Measurements from ENCODE around the gene RNASEH2C. TPM values are rescaled to one million over a fixed set of nuclear protein-coding genes. Genes with fewer than 3 reads are reported as not detected.

The RNASEH2C gene
- total and polyA plus RNA-seq, 2 of the 13 experiments (the other 11 are each of a cell fraction or from before 2014, with no cell fraction given), result 27.4 to 50.9 TPM

- peak; percentile 99 for TF ChIP-seq SPEN (CRISPR knock-in tag; IDR thresholded peaks at IDR 0.05; ENCODE audit: low read depth)
- TF ChIP-seq PAXIP1 (CRISPR knock-in tag; conservative IDR thresholded peaks at IDR 0.05), result peak; percentile 72
- TF ChIP-seq, protein P1, sequence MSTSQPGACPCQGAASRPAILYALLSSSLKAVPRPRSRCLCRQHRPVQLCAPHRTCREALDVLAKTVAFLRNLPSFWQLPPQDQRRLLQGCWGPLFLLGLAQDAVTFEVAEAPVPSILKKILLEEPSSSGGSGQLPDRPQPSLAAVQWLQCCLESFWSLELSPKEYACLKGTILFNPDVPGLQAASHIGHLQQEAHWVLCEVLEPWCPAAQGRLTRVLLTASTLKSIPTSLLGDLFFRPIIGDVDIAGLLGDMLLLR (CRISPR knock-in tag; IDR thresholded peaks at IDR 0.05), result peak; percentile 91
- TF ChIP-seq, protein P2, sequence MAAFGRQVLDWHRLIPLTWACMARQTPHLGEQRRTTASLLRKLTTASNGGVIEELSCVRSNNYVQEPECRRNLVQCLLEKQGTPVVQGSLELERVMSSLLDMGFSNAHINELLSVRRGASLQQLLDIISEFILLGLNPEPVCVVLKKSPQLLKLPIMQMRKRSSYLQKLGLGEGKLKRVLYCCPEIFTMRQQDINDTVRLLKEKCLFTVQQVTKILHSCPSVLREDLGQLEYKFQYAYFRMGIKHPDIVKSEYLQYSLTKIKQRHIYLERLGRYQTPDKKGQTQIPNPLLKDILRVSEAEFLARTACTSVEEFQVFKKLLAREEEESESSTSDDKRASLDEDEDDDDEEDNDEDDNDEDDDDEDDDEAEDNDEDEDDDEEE (CRISPR knock-in tag; IDR thresholded peaks at IDR 0.05), result peak; percentile 71; the same call in 1 of the 2 replicates
- peak; percentile 81 for TF ChIP-seq ZNF703 (CRISPR knock-in tag; IDR thresholded peaks at IDR 0.05; ENCODE audit: borderline replicate concordance)
- TF ChIP-seq, protein P3, sequence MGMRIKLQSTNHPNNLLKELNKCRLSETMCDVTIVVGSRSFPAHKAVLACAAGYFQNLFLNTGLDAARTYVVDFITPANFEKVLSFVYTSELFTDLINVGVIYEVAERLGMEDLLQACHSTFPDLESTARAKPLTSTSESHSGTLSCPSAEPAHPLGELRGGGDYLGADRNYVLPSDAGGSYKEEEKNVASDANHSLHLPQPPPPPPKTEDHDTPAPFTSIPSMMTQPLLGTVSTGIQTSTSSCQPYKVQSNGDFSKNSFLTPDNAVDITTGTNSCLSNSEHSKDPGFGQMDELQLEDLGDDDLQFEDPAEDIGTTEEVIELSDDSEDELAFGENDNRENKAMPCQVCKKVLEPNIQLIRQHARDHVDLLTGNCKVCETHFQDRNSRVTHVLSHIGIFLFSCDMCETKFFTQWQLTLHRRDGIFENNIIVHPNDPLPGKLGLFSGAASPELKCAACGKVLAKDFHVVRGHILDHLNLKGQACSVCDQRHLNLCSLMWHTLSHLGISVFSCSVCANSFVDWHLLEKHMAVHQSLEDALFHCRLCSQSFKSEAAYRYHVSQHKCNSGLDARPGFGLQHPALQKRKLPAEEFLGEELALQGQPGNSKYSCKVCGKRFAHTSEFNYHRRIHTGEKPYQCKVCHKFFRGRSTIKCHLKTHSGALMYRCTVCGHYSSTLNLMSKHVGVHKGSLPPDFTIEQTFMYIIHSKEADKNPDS (CRISPR knock-in tag; IDR thresholded peaks at IDR 0.05), result 0 out of 2 replicates have a peak, but pooled peaks have one; percentile 29
- peak; percentile 9; the same call in 1 of the 2 replicates for TF ChIP-seq ZNF629 (CRISPR knock-in tag; conservative IDR thresholded peaks at IDR 0.05)
- TF ChIP-seq, protein P4, sequence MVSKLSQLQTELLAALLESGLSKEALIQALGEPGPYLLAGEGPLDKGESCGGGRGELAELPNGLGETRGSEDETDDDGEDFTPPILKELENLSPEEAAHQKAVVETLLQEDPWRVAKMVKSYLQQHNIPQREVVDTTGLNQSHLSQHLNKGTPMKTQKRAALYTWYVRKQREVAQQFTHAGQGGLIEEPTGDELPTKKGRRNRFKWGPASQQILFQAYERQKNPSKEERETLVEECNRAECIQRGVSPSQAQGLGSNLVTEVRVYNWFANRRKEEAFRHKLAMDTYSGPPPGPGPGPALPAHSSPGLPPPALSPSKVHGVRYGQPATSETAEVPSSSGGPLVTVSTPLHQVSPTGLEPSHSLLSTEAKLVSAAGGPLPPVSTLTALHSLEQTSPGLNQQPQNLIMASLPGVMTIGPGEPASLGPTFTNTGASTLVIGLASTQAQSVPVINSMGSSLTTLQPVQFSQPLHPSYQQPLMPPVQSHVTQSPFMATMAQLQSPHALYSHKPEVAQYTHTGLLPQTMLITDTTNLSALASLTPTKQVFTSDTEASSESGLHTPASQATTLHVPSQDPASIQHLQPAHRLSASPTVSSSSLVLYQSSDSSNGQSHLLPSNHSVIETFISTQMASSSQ (IDR thresholded peaks at IDR 0.05; ENCODE audit: low read depth), result no peak; the same call in 1 of the 2 replicates
- TF ChIP-seq, protein P4 (CRISPR knock-in tag; IDR thresholded peaks at IDR 0.05; ENCODE audit: borderline replicate concordance), result peak; percentile 47; the same call in 1 of the 2 replicates
- TF ChIP-seq ZMYM3 (CRISPR knock-in tag; IDR thresholded peaks at IDR 0.05), result 0 out of 2 replicates have a peak, but pooled peaks have one; percentile 56
- peak; percentile 86 for TF ChIP-seq HDAC2 (CRISPR knock-in tag; IDR thresholded peaks at IDR 0.05)
- TF ChIP-seq POLR2A (IDR thresholded peaks at IDR 0.05; ENCODE audit: insufficient read depth in 1 of 2, low read depth in 2 of 2, low read length in 2 of 2), result peak in 1 of 2 experiments; percentile 55; a peak in 2 of 4 replicates
- TF ChIP-seq ZBTB8A (CRISPR knock-in tag; IDR thresholded peaks at IDR 0.05; ENCODE audit: borderline replicate concordance, low read depth), result peak; percentile 91; the same call in 1 of the 2 replicates
- no peak for TF ChIP-seq NPAS2 (CRISPR knock-in tag; IDR thresholded peaks at IDR 0.05; ENCODE audit: borderline replicate concordance)
Measured at GRCh38 chr11:65711785-65712632, 8.6 kb downstream of the RNASEH2C start, which contains the start of gene KAT5 (continued).
